Mucosa of descending colon (tissue), 3 donors: ENCODE data around the gene COX17. TPM values are rescaled to one million over a fixed set of nuclear protein-coding genes. Genes with fewer than 3 reads are reported as not detected.

Experiments
- ATAC-seq: fragments of 200-7000 bp; cut with Tn5 transposase; one replicate; pipeline ENCODE4 v1.9.1; 2020; ENCODE audit warnings: mild to moderate bottlenecking, moderate library complexity
- DNase-seq, 3 donors: peaks; one replicate each; pipeline ENCODE4 v3.0.0-alpha.2; 2020
- H3K36me3 ChIP-seq: fragments of 200-600 bp; one replicate; pipeline ENCODE4 v1.8.0; 2021; ENCODE audit warnings: low read depth, mild to moderate bottlenecking
- H3K4me1 ChIP-seq: fragments of 200-600 bp; one replicate; pipeline ENCODE4 v1.8.0; 2021; ENCODE audit warnings: low read depth, mild to moderate bottlenecking
- H3K4me3 ChIP-seq: fragments of 200-600 bp; one replicate; pipeline ENCODE4 v1.8.0; 2021; ENCODE audit warnings: mild to moderate bottlenecking
- H3K9me3 ChIP-seq: fragments of 200-600 bp; one replicate; pipeline ENCODE4 v1.8.0; 2021; ENCODE audit warnings: mild to moderate bottlenecking
- CTCF ChIP-seq: fragments of 200-600 bp; IDR thresholded peaks from one replicate; pipeline ENCODE4 v1.8.0; 2022; ENCODE audit warnings: antibody characterized with exemption, mild to moderate bottlenecking
- intact Hi-C, 2 donors: fragments of 100-400 bp; cut with DNase I in 1 of 2; cut with micrococcal nuclease in 1 of 2; formaldehyde crosslinking; loops; one replicate each; pipeline versions ENCODE4 v1.11.0 to v1.11.1; 2022; cut with DNase I, micrococcal nuclease
- total RNA-seq, 3 donors: library from RNA; stranded (reverse); fragmentation: NEBNext Ultra II Directional in 2 of 3; extraction: Animal tissue kit (Norgen Biotek cat#: 25700) in 2 of 3; gene quantifications; one replicate each; pipeline versions ENCODE4 v1.2.1 to v1.2.4, GENCODE V29; 2021 to 2023
- donor health status: DM: no; HTN: no; CAD: no; lungs with moderate emphysema.
- donor health status: DM: no; HTN: no; CAD: no.
- donor health status: DM: no; HTN: yes; CAD: no.

Gene COX17
- total RNA-seq, 3 donors from 2014 or later = 45.5 to 56.4 (median 52.4) TPM

- TF ChIP-seq CTCF = no peak
- Histone ChIP-seq H3K36me3 (no peaks in the 10 kb centered on the region), H3K4me3 (no peak overlapping the region), H3K4me1 (no peaks in the 10 kb centered on the region), H3K9me3 (no peaks in the 10 kb centered on the region)
- ATAC-seq (no peak), DNase-seq (no peak)
- intact Hi-C loops = no loop called here
Observed at GRCh38 chr3:119636249-119636648, 41.0 kb downstream of the COX17 start.

GRCh38 chr3:119635719-119636118, 41.5 kb downstream of the COX17 start:
- intact Hi-C loops = no loop called here
- no peaks in the 10 kb centered on the region for H3K9me3 ChIP-seq

GRCh38 chr3:119632829-119633228, 44.4 kb downstream of the COX17 start:
- intact Hi-C loops = no loop called here
- TF ChIP-seq CTCF = no peak
- H3K36me3 ChIP-seq = no peaks in the 10 kb centered on the region
- DNase-seq (no peak), ATAC-seq (no peak)
- no peaks in the 10 kb centered on the region for H3K9me3 ChIP-seq
- H3K4me3 ChIP-seq = no peak overlapping the region
- no peaks in the 10 kb centered on the region for H3K4me1 ChIP-seq

More at GRCh38 chr3:119635719-119636118, 41.5 kb downstream of the COX17 start:
- Histone ChIP-seq H3K36me3 (no peaks in the 10 kb centered on the region), H3K4me1 (no peaks in the 10 kb centered on the region), H3K4me3 (no peak overlapping the region)
- TF ChIP-seq CTCF = no peak
- DNase-seq (no peak), ATAC-seq (no peak)

GRCh38 chr3:119632216-119632615, 45.0 kb downstream of the COX17 start:
- intact Hi-C loops = no loop called here
- Histone ChIP-seq H3K4me3 (no peak overlapping the region), H3K36me3 (no peaks in the 10 kb centered on the region), H3K4me1 (no peaks in the 10 kb centered on the region), H3K9me3 (no peaks in the 10 kb centered on the region)
- no peak for ATAC-seq
- TF ChIP-seq CTCF = no peak
- DNase-seq = no peak

- Histone ChIP-seq H3K4me3 (no peak overlapping the region), H3K9me3 (no peaks in the 10 kb centered on the region), H3K4me1 (no peaks in the 10 kb centered on the region), H3K36me3 (no peaks in the 10 kb centered on the region)
- intact Hi-C loops = no loop called here
- DNase-seq (no peak), ATAC-seq (no peak)
- no peak for TF ChIP-seq CTCF
Observed at GRCh38 chr3:119631516-119631915, 45.7 kb downstream of the COX17 start.

GRCh38 chr3:119630880-119631329, 46.3 kb downstream of the COX17 start:
- intact Hi-C loops = no loop called here
- H3K4me1 ChIP-seq = no peaks in the 10 kb centered on the region
- no peaks in the 10 kb centered on the region for H3K36me3 ChIP-seq
- ATAC-seq = peak; percentile 12
- DNase-seq = no peak
- H3K9me3 ChIP-seq = no peaks in the 10 kb centered on the region
- TF ChIP-seq CTCF = no peak
- no peak overlapping the region for H3K4me3 ChIP-seq
